ENCODE results near the gene HTRA1.

DNA sequence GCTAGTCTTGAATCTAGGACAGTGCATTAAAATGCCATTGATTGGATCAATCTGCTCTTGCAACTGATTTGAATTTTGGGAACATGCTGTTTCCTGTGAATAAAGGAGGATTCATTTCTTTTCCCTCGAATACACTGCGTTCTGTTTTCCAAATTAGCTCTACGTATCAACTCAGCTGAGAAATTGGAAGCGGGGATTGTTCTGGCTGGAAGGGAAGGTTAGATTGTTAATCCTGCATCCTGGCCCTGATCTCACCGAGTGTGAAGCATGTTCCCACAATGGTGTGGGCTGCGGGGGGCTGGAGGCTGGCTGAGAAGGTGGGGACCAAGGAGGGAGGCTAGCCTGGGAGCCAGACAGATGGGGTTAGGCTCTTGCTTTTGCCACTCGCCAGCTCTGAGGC lies 17.6 kb downstream of the HTRA1 start:
- TF ChIP-seq, protein P1, sequence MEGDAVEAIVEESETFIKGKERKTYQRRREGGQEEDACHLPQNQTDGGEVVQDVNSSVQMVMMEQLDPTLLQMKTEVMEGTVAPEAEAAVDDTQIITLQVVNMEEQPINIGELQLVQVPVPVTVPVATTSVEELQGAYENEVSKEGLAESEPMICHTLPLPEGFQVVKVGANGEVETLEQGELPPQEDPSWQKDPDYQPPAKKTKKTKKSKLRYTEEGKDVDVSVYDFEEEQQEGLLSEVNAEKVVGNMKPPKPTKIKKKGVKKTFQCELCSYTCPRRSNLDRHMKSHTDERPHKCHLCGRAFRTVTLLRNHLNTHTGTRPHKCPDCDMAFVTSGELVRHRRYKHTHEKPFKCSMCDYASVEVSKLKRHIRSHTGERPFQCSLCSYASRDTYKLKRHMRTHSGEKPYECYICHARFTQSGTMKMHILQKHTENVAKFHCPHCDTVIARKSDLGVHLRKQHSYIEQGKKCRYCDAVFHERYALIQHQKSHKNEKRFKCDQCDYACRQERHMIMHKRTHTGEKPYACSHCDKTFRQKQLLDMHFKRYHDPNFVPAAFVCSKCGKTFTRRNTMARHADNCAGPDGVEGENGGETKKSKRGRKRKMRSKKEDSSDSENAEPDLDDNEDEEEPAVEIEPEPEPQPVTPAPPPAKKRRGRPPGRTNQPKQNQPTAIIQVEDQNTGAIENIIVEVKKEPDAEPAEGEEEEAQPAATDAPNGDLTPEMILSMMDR (IDR thresholded peaks at IDR 0.05): no peak
- TF ChIP-seq POLR2A (IDR thresholded peaks at IDR 0.05): no peak

All from esophagus squamous epithelium (tissue), 4 donors.